Measurements from ENCODE around the gene PGF.
"Not testable (repeated sequence)": the region's sequence is repeated elsewhere in the genome, so short reads cannot be mapped to it uniquely, and the experiment has no call there.

PGF gene
- total RNA-seq = 0.13 to 0.20 reads per million in 2 donors

GRCh38 chr14:74955229-74956026, at the start of gene PGF:
PGF (minus strand) TSS chr14:74955597; CDS start chr14:74955242, 355 bp downstream.
- no peak for DNase-seq

GRCh38 chr14:75003250-75004027, 48.0 kb upstream of the PGF start:
- no peak for DNase-seq

- DNase-seq = peak; percentile 98
These were observed 47.2 kb upstream of the PGF start, which contains the start of gene EIF2B2 for GRCh38 chr14:75002392-75003249. EIF2B2 (plus strand) TSS chr14:75002921; CDS start chr14:75002991, 70 bp downstream.

GRCh38 chr14:75001899-75002298, 46.5 kb upstream of the PGF start:
- DNase-seq = no peak

GRCh38 chr14:75001261-75001660, 45.9 kb upstream of the PGF start:
- DNase-seq = no peak

- DNase-seq = not testable (repeated sequence)
These were observed 40.4 kb upstream of the PGF start for GRCh38 chr14:74995781-74996180.

GRCh38 chr14:74994182-74994581, 38.8 kb upstream of the PGF start:
- not testable (repeated sequence) for DNase-seq

GRCh38 chr14:74988993-74989392, 33.6 kb upstream of the PGF start:
- no peak for DNase-seq

- DNase-seq = no peak
These were observed 32.7 kb upstream of the PGF start for GRCh38 chr14:74988131-74988530.

- DNase-seq = no peak
These were observed 30.4 kb upstream of the PGF start for GRCh38 chr14:74985806-74986205.

GRCh38 chr14:74985028-74985310, 29.6 kb upstream of the PGF start:
- no peak for DNase-seq

- no peak for DNase-seq
These were observed 29.0 kb upstream of the PGF start for GRCh38 chr14:74984236-74985027.

- no peak for DNase-seq
These were observed 27.9 kb upstream of the PGF start for GRCh38 chr14:74983343-74983742.

GRCh38 chr14:74982661-74983060, 27.3 kb upstream of the PGF start:
- DNase-seq = no peak

- no peak for DNase-seq
These were observed 26.4 kb upstream of the PGF start for GRCh38 chr14:74981833-74982232.

GRCh38 chr14:74981462-74981782, 26.0 kb upstream of the PGF start:
- DNase-seq = no peak

GRCh38 chr14:74980731-74981461, 25.5 kb upstream of the PGF start:
- no peak for DNase-seq

- no peak for DNase-seq
These were observed 25.0 kb upstream of the PGF start for GRCh38 chr14:74980398-74980730.

GRCh38 chr14:74979442-74980397, 24.3 kb upstream of the PGF start:
- no peak for DNase-seq

- no peak for DNase-seq
These were observed 23.6 kb upstream of the PGF start for GRCh38 chr14:74979029-74979428.
